Activated B cell treated with CpG ODN at 0.5 μM for 24 hours (primary cell): ENCODE results near the gene ZNF20. TPM values are rescaled to one million over a fixed set of nuclear protein-coding genes. Genes with fewer than 3 reads are reported as not detected.

Experiments
- ATAC-seq: fragments of 200-7000 bp; cut with Tn5 transposase; one replicate; pipeline ENCODE4 v1.10.0; 2021; ENCODE audit warnings: low read depth, mild to moderate bottlenecking, moderate library complexity
- CTCF ChIA-PET: fragments of 350-600 bp; sonication (Branson Sonifier 250); formaldehyde crosslinking; loops from one replicate; lab custom pipeline; 2021; ENCODE audit warnings: antibody characterized with exemption; lab: Charles Lee
- POLR2A ChIA-PET: fragments of 350-600 bp; sonication (Branson Sonifier 250); formaldehyde crosslinking; loops from one replicate; lab custom pipeline; 2021; ENCODE audit warnings: antibody characterized with exemption; lab: Charles Lee
- DNase-seq: peaks from one replicate; pipeline ENCODE4 v3.0.0; 2022
- H3K27ac Mint-ChIP-seq: one replicate; pipeline ENCODE4 v1.8.0; 2020; ENCODE audit warnings: mixed read lengths
- H3K27me3 Mint-ChIP-seq: one replicate; pipeline ENCODE4 v1.8.0; 2021; ENCODE audit warnings: mixed read lengths
- H3K36me3 Mint-ChIP-seq: one replicate; pipeline ENCODE4 v1.8.0; 2021; ENCODE audit warnings: low read depth, mixed read lengths
- H3K4me1 Mint-ChIP-seq: one replicate; pipeline ENCODE4 v1.8.0; 2021; ENCODE audit warnings: mixed read lengths
- H3K4me3 Mint-ChIP-seq: one replicate; pipeline ENCODE4 v1.8.0; 2020; ENCODE audit warnings: mild to moderate bottlenecking, mixed read lengths
- H3K9me3 Mint-ChIP-seq: one replicate; pipeline ENCODE4 v1.8.0; 2020; ENCODE audit warnings: mixed read lengths
- intact Hi-C: fragments of 100-400 bp; cut with micrococcal nuclease; formaldehyde crosslinking; loops from one replicate; pipeline ENCODE4 v1.15.1; 2024
- total RNA-seq: library from RNA; stranded (reverse); gene quantifications from 2 replicates; pipeline ENCODE4 v1.2.3, GENCODE V29; 2022
- TF ChIP-seq, protein P1 (sequence below): fragments of 200-600 bp; IDR thresholded peaks from one replicate; pipeline ENCODE4 v1.8.0; 2022; ENCODE audit warnings: antibody characterized with exemption, mild to moderate bottlenecking

ZNF20 gene
- total RNA-seq, 1 donor from 2014 or later: 4.2 TPM

DNA sequence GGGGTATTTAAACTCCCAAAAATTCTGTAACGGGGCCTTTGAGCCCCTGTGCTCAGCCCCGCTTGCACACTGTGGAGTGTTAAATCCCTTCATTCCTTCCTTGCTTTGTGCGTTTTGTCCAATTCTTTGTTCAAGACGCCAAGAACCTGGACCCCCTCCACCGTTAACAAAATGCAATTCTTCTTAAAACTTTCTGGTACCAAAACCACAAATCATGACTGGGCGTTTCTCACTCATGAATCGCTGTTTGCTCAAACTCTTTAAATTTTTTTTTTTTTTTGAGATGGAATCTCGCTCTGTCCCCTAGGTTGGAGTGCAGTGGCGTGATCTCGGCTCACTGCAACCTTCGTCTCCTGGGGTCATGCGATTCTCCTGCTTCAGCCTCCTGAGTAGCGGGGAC, 881 bp downstream of the ZNF20 start:
- no peaks in the 10 kb centered on the region for H3K9me3 Mint-ChIP-seq
- TF ChIP-seq, protein P1, sequence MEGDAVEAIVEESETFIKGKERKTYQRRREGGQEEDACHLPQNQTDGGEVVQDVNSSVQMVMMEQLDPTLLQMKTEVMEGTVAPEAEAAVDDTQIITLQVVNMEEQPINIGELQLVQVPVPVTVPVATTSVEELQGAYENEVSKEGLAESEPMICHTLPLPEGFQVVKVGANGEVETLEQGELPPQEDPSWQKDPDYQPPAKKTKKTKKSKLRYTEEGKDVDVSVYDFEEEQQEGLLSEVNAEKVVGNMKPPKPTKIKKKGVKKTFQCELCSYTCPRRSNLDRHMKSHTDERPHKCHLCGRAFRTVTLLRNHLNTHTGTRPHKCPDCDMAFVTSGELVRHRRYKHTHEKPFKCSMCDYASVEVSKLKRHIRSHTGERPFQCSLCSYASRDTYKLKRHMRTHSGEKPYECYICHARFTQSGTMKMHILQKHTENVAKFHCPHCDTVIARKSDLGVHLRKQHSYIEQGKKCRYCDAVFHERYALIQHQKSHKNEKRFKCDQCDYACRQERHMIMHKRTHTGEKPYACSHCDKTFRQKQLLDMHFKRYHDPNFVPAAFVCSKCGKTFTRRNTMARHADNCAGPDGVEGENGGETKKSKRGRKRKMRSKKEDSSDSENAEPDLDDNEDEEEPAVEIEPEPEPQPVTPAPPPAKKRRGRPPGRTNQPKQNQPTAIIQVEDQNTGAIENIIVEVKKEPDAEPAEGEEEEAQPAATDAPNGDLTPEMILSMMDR: no peak
- DNase-seq (no peak), ATAC-seq (no peak)
- CTCF ChIA-PET: interaction anchor here (0.7 to 3.3 kb wide), 7 partner anchors 12 to 255 kb away, joined by 3 to 34 read pairs (median 14); no protein-coding TSS in a partner anchor
- no peak overlapping the region for H3K27ac Mint-ChIP-seq
- peaks cover 27% of the 10 kb centered on the region for H3K36me3 Mint-ChIP-seq
- no peaks in the 10 kb centered on the region for H3K27me3 Mint-ChIP-seq
- intact Hi-C loops: no loop called here
- H3K4me3 Mint-ChIP-seq: peak overlapping the region; percentile 97
- POLR2A ChIA-PET: interaction anchor here (1.8 to 2.6 kb wide), 5 partner anchors 24 to 341 kb away, joined by 7 to 31 read pairs (median 11); partner anchors contain the start of genes ZNF136, ZNF491, ZNF563 and ZNF700
- H3K4me1 Mint-ChIP-seq: peaks cover 33% of the 10 kb centered on the region

DNA sequence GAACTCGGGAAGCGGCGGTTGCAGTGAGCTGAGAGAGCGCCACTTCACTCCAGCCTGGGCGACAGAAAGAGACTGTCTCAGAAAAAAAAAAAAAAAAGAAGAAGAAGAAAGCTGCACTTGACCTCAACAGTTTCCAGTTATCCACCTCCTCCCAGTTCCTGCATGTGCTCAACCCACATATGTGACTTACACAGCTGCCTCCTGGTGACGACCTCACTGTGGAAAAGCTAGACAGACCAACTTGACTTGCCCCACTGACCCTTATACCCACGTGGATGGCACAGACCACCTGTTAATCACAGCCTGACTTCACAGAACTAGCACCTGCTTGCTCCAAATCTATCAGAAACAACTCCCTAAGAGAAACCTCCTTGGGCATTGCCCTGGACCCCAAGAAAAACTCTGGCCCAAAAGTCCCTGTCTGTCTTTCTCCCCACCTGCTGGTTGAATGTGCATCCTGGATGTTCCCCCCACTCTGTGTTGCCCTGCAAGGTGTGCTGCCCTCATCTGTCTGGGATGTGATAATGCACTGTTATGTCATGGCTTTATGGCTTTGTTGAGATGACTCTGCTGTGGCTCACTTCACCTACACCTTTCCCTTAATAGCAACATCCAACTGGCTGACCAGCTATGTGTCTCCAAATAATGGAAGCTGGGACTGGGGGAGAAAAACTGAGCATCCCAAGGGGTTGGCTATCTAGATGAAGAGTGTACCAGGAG, 2.8 kb downstream of the ZNF20 start:
- Mint-ChIP-seq H3K4me1 (peaks cover 33% of the 10 kb centered on the region), H3K9me3 (peaks cover 5% of the 10 kb centered on the region), H3K4me3 (peak overlapping the region; percentile 64), H3K36me3 (peaks cover 44% of the 10 kb centered on the region), H3K27ac (no peak overlapping the region), H3K27me3 (no peaks in the 10 kb centered on the region)
- ChIA-PET CTCF (interaction anchor here (1.0 to 3.2 kb wide), 6 partner anchors 77 to 340 kb away, joined by 3 to 16 read pairs (median 8); partner anchors contain the start of genes ZNF700 and ZNF763), POLR2A (interaction anchor here (0.6 to 1.8 kb wide), 4 partner anchors 196 to 763 kb away, joined by 3 to 12 read pairs (median 6); partner anchors contain the start of genes SWSAP1 and ZNF700)
- DNase-seq (no peak), ATAC-seq (no peak)
- intact Hi-C loops: loop anchor here (1.0 kb wide), 1 partner anchor 47 kb away; no protein-coding TSS in a partner anchor
- TF ChIP-seq, protein P1: no peak

DNA sequence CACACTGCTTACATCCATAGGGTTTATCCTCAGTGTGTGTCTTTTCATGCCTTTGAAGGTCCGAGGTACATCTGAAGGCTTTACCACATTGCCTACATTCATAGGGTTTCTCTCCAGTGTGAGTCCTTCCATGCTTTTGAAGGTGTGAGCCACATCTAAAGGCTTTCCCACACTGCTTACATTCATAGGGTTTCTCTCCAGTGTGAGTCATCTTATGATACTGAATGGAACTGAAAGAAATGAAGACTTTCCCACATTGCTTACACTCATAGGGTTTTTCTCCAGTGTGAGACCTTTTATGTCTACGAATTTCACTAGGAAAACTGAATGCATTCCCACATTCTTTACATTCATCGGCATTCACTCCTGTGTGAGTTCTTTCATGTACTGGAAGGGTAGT, 7.1 kb downstream of the ZNF20 start:
- no peak for ATAC-seq
- intact Hi-C loops: no loop called here
- TF ChIP-seq, protein P1: no peak
- no peak overlapping the region for H3K4me3 Mint-ChIP-seq
- no peak for DNase-seq
- ChIA-PET POLR2A (no interaction called here), CTCF (interaction anchor here (2.0 kb wide), 1 partner anchor 74 kb away, joined by 6 read pairs; no protein-coding TSS in a partner anchor)
- peaks cover 7% of the 10 kb centered on the region for H3K4me1 Mint-ChIP-seq
- H3K9me3 Mint-ChIP-seq: peaks cover 16% of the 10 kb centered on the region
- peaks cover 57% of the 10 kb centered on the region for H3K36me3 Mint-ChIP-seq
- no peak overlapping the region for H3K27ac Mint-ChIP-seq
- H3K27me3 Mint-ChIP-seq: no peaks in the 10 kb centered on the region

DNA sequence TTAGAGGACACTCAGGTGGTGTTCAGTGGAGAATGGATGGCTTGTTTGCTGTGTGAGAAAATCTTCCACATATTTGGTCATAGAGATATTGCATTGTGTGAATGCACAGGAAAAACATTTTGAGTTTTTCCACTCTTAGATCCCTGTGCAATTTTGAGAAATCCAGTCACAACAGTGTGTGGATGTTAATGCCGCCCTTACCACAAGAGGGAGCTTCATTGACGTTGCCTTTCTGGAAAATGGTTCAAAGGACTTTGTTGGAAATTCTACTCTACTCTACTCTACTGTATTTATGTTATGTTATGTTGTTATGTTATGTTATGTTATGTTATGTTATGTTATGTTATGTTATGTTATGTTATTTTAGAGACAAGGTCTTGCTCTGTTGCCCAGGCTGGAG, 13.4 kb downstream of the ZNF20 start:
- DNase-seq (no peak), ATAC-seq (no peak)
- H3K4me1 Mint-ChIP-seq: no peaks in the 10 kb centered on the region
- no peak overlapping the region for H3K27ac Mint-ChIP-seq
- H3K27me3 Mint-ChIP-seq: no peaks in the 10 kb centered on the region
- CTCF ChIA-PET: interaction anchor here (1.0 to 1.5 kb wide), 5 partner anchors 14 to 278 kb away, joined by 3 to 6 read pairs (median 4); partner anchors contain the start of genes ZNF20, ZNF439 and ZNF844
- peaks cover 9% of the 10 kb centered on the region for H3K36me3 Mint-ChIP-seq
- no peak overlapping the region for H3K4me3 Mint-ChIP-seq
- H3K9me3 Mint-ChIP-seq: peaks cover 4% of the 10 kb centered on the region
- intact Hi-C loops: loop anchor here (1.0 kb wide), 1 partner anchor 221 kb away; no protein-coding TSS in a partner anchor
- TF ChIP-seq, protein P1: no peak
- POLR2A ChIA-PET: no interaction called here
